GM23338 (cell line): ENCODE data around the gene ZNF223. TPM values are rescaled to one million over a fixed set of nuclear protein-coding genes. Genes with fewer than 3 reads are reported as not detected.

Source experiments
- ATAC-seq: fragments of 200-7000 bp; cut with Tn5 transposase; 3 replicates; pipeline ENCODE4 v1.9.1; 2020
- DNase-seq: peaks from one replicate; pipeline ENCODE4 v3.0.0-alpha.2; 2015; ENCODE audit warnings: low spot score
- H2AFZ ChIP-seq: fragments of 200-600 bp; sonication (generic); 2 replicates; pipeline ENCODE4 v1.8.0; 2016; ENCODE audit warnings: antibody characterized with exemption, mild to moderate bottlenecking, moderate library complexity
- H3F3A ChIP-seq: fragments of 200-600 bp; sonication (generic); replicated peaks from 2 replicates; pipeline ENCODE4 v1.8.0; 2017; ENCODE audit warnings: antibody characterized with exemption, mixed run types, low read depth
- H3K27ac ChIP-seq: fragments of 200-600 bp; sonication (generic); 2 replicates; pipeline ENCODE4 v1.6.1; 2016; ENCODE audit warnings: low read depth
- H3K27me3 ChIP-seq: fragments of 200-600 bp; sonication (generic); 2 replicates; pipeline ENCODE4 v1.8.0; 2016; ENCODE audit warnings: mild to moderate bottlenecking, mixed run types, moderate library complexity; ENCODE audit not compliant: insufficient read depth
- H3K36me3 ChIP-seq: fragments of 200-600 bp; sonication (generic); 2 replicates; pipeline ENCODE4 v1.8.0; 2016; ENCODE audit warnings: mild to moderate bottlenecking; ENCODE audit not compliant: insufficient read depth
- H3K4me1 ChIP-seq: fragments of 200-600 bp; sonication (generic); 2 replicates; pipeline ENCODE4 v1.8.0; 2016; ENCODE audit warnings: mild to moderate bottlenecking, moderate library complexity; ENCODE audit not compliant: insufficient read depth
- H3K4me2 ChIP-seq: fragments of 200-600 bp; sonication (generic); 2 replicates; pipeline ENCODE4 v1.7.1; 2017; ENCODE audit warnings: mixed run types
- H3K4me3 ChIP-seq: fragments of 200-600 bp; sonication (generic); 2 replicates; pipeline ENCODE4 v1.6.1; 2016; ENCODE audit warnings: mixed run types
- H3K79me2 ChIP-seq: fragments of 200-600 bp; sonication (generic); replicated peaks from 2 replicates; pipeline ENCODE4 v1.8.0; 2017; ENCODE audit warnings: mild to moderate bottlenecking; ENCODE audit not compliant: insufficient read depth
- H3K9me2 ChIP-seq: fragments of 200-600 bp; sonication (generic); 2 replicates; pipeline ENCODE4 v1.8.0; 2017; ENCODE audit not compliant: insufficient read depth
- H4K20me1 ChIP-seq: fragments of 200-600 bp; sonication (generic); replicated peaks from 2 replicates; pipeline ENCODE4 v1.8.0; 2017; ENCODE audit warnings: mild to moderate bottlenecking; ENCODE audit not compliant: insufficient read depth
- H3K27ac Mint-ChIP-seq: 2 replicates; pipeline ENCODE4 v1.8.0; 2020; ENCODE audit warnings: inconsistent platforms, mild to moderate bottlenecking, moderate library complexity, mixed read lengths
- H3K27me3 Mint-ChIP-seq: 3 replicates; pipeline ENCODE4 v1.8.0; 2022; ENCODE audit warnings: low read depth, mild to moderate bottlenecking, moderate library complexity, mixed read lengths, inconsistent platforms; ENCODE audit not compliant: insufficient read depth, poor library complexity
- H3K36me3 Mint-ChIP-seq: 3 replicates; pipeline ENCODE4 v1.8.0; 2021; ENCODE audit warnings: low read depth, mild to moderate bottlenecking, inconsistent platforms, moderate library complexity, mixed read lengths
- H3K4me1 Mint-ChIP-seq: 3 replicates; pipeline ENCODE4 v1.8.0; 2020; ENCODE audit warnings: mild to moderate bottlenecking, inconsistent platforms, mixed read lengths
- H3K4me3 Mint-ChIP-seq: 3 replicates; pipeline ENCODE4 v1.8.0; 2021; ENCODE audit warnings: moderate library complexity, mild to moderate bottlenecking, inconsistent platforms, mixed read lengths
- H3K9me3 Mint-ChIP-seq: 3 replicates; pipeline ENCODE4 v1.8.0; 2020; ENCODE audit warnings: moderate library complexity, mild to moderate bottlenecking, inconsistent platforms, mixed read lengths
- CREB1 ChIP-seq: fragments of 250-450 bp; sonication (Bioruptor Pico); IDR thresholded peaks from 2 replicates; pipeline ENCODE4 v1.5.0; 2020; ENCODE audit warnings: low read depth, mild to moderate bottlenecking, moderate library complexity
- EZH2 ChIP-seq: fragments of 200-600 bp; sonication (generic); IDR thresholded peaks from one replicate; pipeline ENCODE4 v1.8.0; 2017; ENCODE audit warnings: antibody characterized with exemption, mild to moderate bottlenecking, low read depth; ENCODE audit not compliant: unreplicated experiment
- EZH2phosphoT487 ChIP-seq: fragments of 200-600 bp; sonication (generic); IDR thresholded peaks from one replicate; pipeline ENCODE4 v1.8.1; 2018; ENCODE audit warnings: antibody characterized with exemption; ENCODE audit not compliant: unreplicated experiment
- JUNB ChIP-seq: IDR thresholded peaks from one replicate; pipeline ENCODE4 v1.6.1; 2016; ENCODE audit warnings: antibody characterized with exemption; ENCODE audit not compliant: unreplicated experiment
- NANOG ChIP-seq: IDR thresholded peaks from 2 replicates; pipeline ENCODE4 v1.6.1; 2016; ENCODE audit warnings: antibody characterized with exemption, borderline replicate concordance
- POLR2AphosphoS5 ChIP-seq: IDR thresholded peaks from 2 replicates; pipeline ENCODE4 v1.6.1; 2016; ENCODE audit warnings: antibody characterized with exemption, low read depth
- REST ChIP-seq: IDR thresholded peaks from one replicate; pipeline ENCODE4 v1.6.1; 2018; ENCODE audit warnings: antibody characterized with exemption; ENCODE audit not compliant: unreplicated experiment
- STAT1 ChIP-seq: IDR thresholded peaks from one replicate; pipeline ENCODE4 v1.6.1; 2016; ENCODE audit warnings: antibody characterized with exemption; ENCODE audit not compliant: unreplicated experiment
- ZNF114 ChIP-seq: fragments of 250-450 bp; sonication (Bioruptor Pico); IDR thresholded peaks from 2 replicates; pipeline ENCODE4 v1.5.0; 2020; ENCODE audit warnings: mild to moderate bottlenecking, moderate library complexity
- ZNF331 ChIP-seq: fragments of 250-450 bp; sonication (Bioruptor Pico); IDR thresholded peaks from 2 replicates; pipeline ENCODE4 v1.5.0; 2020; ENCODE audit warnings: low read depth, mild to moderate bottlenecking, moderate library complexity
- polyA plus RNA-seq: library from polyadenylated mRNA; unstranded; fragments of >200 nt; fragmentation: Nextera tagmentation; extraction: Ambion mirVana; gene quantifications from 2 replicates; pipeline ENCODE4 v1.2.1, GENCODE V29; 2016
- total RNA-seq: library from RNA; depleted of rRNA; stranded (reverse); fragments of >200 nt; shearing (Covaris generic); gene quantifications from 2 replicates; pipeline ENCODE4 v1.2.3, GENCODE V29; 2014
- TF ChIP-seq, protein P1 (sequence below): fragments of 250-450 bp; sonication (Bioruptor Pico); IDR thresholded peaks from 2 replicates; pipeline ENCODE4 v1.5.0; 2020; ENCODE audit warnings: mild to moderate bottlenecking, moderate library complexity
- TF ChIP-seq, protein P2 (sequence below): IDR thresholded peaks from 2 replicates; pipeline ENCODE4 v1.6.1; 2016; ENCODE audit warnings: antibody characterized with exemption
- TF ChIP-seq, protein P3 (sequence below), 2 experiments: fragments of 200-600 bp in 1 of 2; sonication (generic) in 1 of 2; conservative IDR thresholded peaks; 2 replicates each; pipeline versions ENCODE4 v1.5.1 to v1.6.1; 2016 to 2017; ENCODE audit warnings: antibody characterized with exemption in 2 of 2, low read depth in 2 of 2, mild to moderate bottlenecking in 2 of 2, moderate library complexity in 1 of 2

Gene ZNF223
- total and polyA plus RNA-seq, 2 experiments from 2014 or later, result 3.3 to 5.8 TPM

DNA sequence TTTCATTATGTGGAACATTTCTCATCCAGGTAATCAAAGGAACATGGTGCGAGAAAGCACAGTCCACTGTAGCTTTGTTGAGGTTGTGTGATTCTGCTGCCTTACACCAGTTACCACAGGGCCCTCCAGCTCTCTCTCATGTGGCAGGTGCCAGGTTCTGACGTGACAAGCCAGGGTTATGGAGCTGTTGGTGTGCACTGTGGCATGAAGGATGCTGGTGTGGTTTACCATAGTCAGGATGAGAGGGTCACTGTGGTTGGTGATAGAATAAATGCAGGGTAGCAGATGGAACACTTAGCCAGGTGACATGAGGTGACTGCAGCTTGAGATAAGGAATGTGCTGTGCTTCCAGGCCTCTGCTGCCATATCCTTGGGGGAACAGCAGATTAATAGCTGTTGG lies 7.4 kb downstream of the ZNF223 start:
- Mint-ChIP-seq H3K27me3 (peaks cover 2% of the 10 kb centered on the region), H3K36me3 (peaks cover 76% of the 10 kb centered on the region), H3K4me1 (no peaks in the 10 kb centered on the region), H3K4me3 (no peak overlapping the region), H3K27ac (no peak overlapping the region), H3K9me3 (peaks cover 3% of the 10 kb centered on the region; the same call in 1 of the 3 replicates)
- Histone ChIP-seq H3K4me1 (no peaks in the 10 kb centered on the region), H3K79me2 (no peaks in the 10 kb centered on the region; the same call in 1 of the 2 replicates), H3K4me2 (no peak overlapping the region), H3K27me3 (no peaks in the 10 kb centered on the region), H3F3A (no peaks in the 10 kb centered on the region), H3K27ac (no peak overlapping the region), H4K20me1 (no peaks in the 10 kb centered on the region), H3K4me3 (no peak overlapping the region), H2AFZ (no peak overlapping the region), H3K9me2 (no peaks in the 10 kb centered on the region), H3K36me3 (peaks cover 18% of the 10 kb centered on the region; the same call in 1 of the 2 replicates)
- no peak for ATAC-seq
- TF ChIP-seq EZH2 (no peak), ZNF331 (CRISPR knock-in tag) (no peak), NANOG (no peak), STAT1 (no peak), REST (no peak), EZH2phosphoT487 (no peak), JUNB (no peak), POLR2AphosphoS5 (no peak), CREB1 (CRISPR knock-in tag) (no peak), ZNF114 (no peak)
- TF ChIP-seq, protein P1, sequence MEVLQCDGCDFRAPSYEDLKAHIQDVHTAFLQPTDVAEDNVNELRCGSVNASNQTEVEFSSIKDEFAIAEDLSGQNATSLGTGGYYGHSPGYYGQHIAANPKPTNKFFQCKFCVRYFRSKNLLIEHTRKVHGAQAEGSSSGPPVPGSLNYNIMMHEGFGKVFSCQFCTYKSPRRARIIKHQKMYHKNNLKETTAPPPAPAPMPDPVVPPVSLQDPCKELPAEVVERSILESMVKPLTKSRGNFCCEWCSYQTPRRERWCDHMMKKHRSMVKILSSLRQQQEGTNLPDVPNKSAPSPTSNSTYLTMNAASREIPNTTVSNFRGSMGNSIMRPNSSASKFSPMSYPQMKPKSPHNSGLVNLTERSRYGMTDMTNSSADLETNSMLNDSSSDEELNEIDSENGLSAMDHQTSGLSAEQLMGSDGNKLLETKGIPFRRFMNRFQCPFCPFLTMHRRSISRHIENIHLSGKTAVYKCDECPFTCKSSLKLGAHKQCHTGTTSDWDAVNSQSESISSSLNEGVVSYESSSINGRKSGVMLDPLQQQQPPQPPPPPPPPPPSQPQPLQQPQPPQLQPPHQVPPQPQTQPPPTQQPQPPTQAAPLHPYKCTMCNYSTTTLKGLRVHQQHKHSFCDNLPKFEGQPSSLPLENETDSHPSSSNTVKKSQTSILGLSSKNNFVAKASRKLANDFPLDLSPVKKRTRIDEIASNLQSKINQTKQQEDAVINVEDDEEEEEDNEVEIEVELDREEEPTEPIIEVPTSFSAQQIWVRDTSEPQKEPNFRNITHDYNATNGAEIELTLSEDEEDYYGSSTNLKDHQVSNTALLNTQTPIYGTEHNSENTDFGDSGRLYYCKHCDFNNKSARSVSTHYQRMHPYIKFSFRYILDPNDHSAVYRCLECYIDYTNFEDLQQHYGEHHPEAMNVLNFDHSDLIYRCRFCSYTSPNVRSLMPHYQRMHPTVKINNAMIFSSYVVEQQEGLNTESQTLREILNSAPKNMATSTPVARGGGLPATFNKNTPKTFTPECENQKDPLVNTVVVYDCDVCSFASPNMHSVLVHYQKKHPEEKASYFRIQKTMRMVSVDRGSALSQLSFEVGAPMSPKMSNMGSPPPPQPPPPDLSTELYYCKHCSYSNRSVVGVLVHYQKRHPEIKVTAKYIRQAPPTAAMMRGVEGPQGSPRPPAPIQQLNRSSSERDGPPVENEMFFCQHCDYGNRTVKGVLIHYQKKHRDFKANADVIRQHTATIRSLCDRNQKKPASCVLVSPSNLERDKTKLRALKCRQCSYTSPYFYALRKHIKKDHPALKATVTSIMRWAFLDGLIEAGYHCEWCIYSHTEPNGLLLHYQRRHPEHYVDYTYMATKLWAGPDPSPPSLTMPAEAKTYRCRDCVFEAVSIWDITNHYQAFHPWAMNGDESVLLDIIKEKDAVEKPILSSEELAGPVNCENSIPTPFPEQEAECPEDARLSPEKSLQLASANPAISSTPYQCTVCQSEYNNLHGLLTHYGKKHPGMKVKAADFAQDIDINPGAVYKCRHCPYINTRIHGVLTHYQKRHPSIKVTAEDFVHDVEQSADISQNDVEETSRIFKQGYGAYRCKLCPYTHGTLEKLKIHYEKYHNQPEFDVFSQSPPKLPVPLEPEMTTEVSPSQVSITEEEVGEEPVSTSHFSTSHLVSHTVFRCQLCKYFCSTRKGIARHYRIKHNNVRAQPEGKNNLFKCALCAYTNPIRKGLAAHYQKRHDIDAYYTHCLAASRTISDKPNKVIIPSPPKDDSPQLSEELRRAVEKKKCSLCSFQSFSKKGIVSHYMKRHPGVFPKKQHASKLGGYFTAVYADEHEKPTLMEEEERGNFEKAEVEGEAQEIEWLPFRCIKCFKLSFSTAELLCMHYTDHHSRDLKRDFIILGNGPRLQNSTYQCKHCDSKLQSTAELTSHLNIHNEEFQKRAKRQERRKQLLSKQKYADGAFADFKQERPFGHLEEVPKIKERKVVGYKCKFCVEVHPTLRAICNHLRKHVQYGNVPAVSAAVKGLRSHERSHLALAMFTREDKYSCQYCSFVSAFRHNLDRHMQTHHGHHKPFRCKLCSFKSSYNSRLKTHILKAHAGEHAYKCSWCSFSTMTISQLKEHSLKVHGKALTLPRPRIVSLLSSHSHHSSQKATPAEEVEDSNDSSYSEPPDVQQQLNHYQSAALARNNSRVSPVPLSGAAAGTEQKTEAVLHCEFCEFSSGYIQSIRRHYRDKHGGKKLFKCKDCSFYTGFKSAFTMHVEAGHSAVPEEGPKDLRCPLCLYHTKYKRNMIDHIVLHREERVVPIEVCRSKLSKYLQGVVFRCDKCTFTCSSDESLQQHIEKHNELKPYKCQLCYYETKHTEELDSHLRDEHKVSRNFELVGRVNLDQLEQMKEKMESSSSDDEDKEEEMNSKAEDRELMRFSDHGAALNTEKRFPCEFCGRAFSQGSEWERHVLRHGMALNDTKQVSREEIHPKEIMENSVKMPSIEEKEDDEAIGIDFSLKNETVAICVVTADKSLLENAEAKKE, result no peak
- TF ChIP-seq, protein P2, sequence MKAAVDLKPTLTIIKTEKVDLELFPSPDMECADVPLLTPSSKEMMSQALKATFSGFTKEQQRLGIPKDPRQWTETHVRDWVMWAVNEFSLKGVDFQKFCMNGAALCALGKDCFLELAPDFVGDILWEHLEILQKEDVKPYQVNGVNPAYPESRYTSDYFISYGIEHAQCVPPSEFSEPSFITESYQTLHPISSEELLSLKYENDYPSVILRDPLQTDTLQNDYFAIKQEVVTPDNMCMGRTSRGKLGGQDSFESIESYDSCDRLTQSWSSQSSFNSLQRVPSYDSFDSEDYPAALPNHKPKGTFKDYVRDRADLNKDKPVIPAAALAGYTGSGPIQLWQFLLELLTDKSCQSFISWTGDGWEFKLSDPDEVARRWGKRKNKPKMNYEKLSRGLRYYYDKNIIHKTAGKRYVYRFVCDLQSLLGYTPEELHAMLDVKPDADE, result no peak
- TF ChIP-seq, protein P3, sequence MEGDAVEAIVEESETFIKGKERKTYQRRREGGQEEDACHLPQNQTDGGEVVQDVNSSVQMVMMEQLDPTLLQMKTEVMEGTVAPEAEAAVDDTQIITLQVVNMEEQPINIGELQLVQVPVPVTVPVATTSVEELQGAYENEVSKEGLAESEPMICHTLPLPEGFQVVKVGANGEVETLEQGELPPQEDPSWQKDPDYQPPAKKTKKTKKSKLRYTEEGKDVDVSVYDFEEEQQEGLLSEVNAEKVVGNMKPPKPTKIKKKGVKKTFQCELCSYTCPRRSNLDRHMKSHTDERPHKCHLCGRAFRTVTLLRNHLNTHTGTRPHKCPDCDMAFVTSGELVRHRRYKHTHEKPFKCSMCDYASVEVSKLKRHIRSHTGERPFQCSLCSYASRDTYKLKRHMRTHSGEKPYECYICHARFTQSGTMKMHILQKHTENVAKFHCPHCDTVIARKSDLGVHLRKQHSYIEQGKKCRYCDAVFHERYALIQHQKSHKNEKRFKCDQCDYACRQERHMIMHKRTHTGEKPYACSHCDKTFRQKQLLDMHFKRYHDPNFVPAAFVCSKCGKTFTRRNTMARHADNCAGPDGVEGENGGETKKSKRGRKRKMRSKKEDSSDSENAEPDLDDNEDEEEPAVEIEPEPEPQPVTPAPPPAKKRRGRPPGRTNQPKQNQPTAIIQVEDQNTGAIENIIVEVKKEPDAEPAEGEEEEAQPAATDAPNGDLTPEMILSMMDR (conservative IDR thresholded peaks at IDR 0.05; ENCODE audit: low read depth in 2 of 2), result no peak
- DNase-seq, result no peak
